Psoas muscle (tissue), 8 donors: ENCODE results near the gene GNAI2. TPM values are rescaled to one million over a fixed set of nuclear protein-coding genes. Genes with fewer than 3 reads are reported as not detected.

Source experiments
- ATAC-seq, 4 donors: fragments of 200-7000 bp; cut with Tn5 transposase; one replicate each; pipeline ENCODE4 v1.9.1; 2020; ENCODE audit warnings: moderate library complexity in 3 of 4, mild to moderate bottlenecking in 2 of 4
- DNase-seq, 2 donors: peaks; one replicate each; pipeline ENCODE4 v3.0.0-alpha.2; 2020
- H3K27ac ChIP-seq: fragments of 200-600 bp; one replicate; pipeline ENCODE4 v1.8.0; 2022
- H3K27me3 ChIP-seq, 3 donors: fragments of 200-600 bp in 1 of 3; one replicate each; pipeline versions ENCODE4 v1.6.1 to v1.8.0; 2013 to 2022; ENCODE audit warnings: low read length in 2 of 3, mild to moderate bottlenecking in 2 of 3, moderate library complexity in 1 of 3; ENCODE audit not compliant: insufficient read depth in 3 of 3
- H3K36me3 ChIP-seq, 2 donors: fragments of 200-600 bp in 1 of 2; one replicate each; pipeline versions ENCODE4 v1.6.1 to v1.8.0; 2013 to 2022; ENCODE audit warnings: low read depth in 1 of 2, mild to moderate bottlenecking in 1 of 2, moderate library complexity in 1 of 2; ENCODE audit not compliant: insufficient read depth in 1 of 2
- H3K4me1 ChIP-seq: fragments of 200-600 bp; one replicate; pipeline ENCODE4 v1.8.0; 2022
- H3K4me3 ChIP-seq: fragments of 200-600 bp; one replicate; pipeline ENCODE4 v1.8.0; 2022; ENCODE audit warnings: mild to moderate bottlenecking
- H3K9me3 ChIP-seq: fragments of 200-600 bp; one replicate; pipeline ENCODE4 v1.8.0; 2022
- WGBS, 3 donors: extraction: QIAGEN DNeasy Blood & Tissue Kit; methylation state at CpG; one replicate each; pipeline versions ENCODE4 v1.1.6 to v1.1.7; 2013; 5-methylcytosine and 5-hydroxymethylcytosine counted together
- intact Hi-C, 2 donors: fragments of 100-400 bp; cut with DNase I; formaldehyde crosslinking; loops; one replicate each; pipeline versions ENCODE4 v1.11.0 to v1.14.2; 2022
- polyA plus RNA-seq, 3 donors: library from polyadenylated mRNA; stranded (reverse); fragments of 200-250 nt; gene quantifications; one replicate each; pipeline ENCODE4 v1.2.3, GENCODE V29; 2013
- total RNA-seq, 4 donors: library from RNA; stranded (reverse); fragmentation: NEBNext Ultra II Directional in 2 of 4; extraction: Animal tissue kit (Norgen Biotek cat#: 25700) in 2 of 4; gene quantifications; one replicate each; pipeline versions ENCODE4 v1.2.1 to v1.2.4, GENCODE V29; 2021 to 2023
- TF ChIP-seq, protein P1 (sequence below): fragments of 200-600 bp; IDR thresholded peaks from one replicate; pipeline ENCODE4 v1.8.0; 2022; ENCODE audit warnings: antibody characterized with exemption
- donor health status: healthy with polysubstance abuse.
- donor health status: DM: no; HTN: no; CAD: no; lungs with moderate emphysema.
- donor health status: Bipolar disorder and iron deficiency.
- donor health status: healthy.
- donor health status: DM: yes; HTN: yes; CAD: no.
- donor health status: DM: no; HTN: no; CAD: no.
- donor health status: DM: no; HTN: no; CAD: no.
- donor health status: DM: yes; HTN: yes; CAD: no.

Gene GNAI2
- total and polyA plus RNA-seq, 7 donors = 39.4 to 93.9 (median 57.6) TPM

DNA sequence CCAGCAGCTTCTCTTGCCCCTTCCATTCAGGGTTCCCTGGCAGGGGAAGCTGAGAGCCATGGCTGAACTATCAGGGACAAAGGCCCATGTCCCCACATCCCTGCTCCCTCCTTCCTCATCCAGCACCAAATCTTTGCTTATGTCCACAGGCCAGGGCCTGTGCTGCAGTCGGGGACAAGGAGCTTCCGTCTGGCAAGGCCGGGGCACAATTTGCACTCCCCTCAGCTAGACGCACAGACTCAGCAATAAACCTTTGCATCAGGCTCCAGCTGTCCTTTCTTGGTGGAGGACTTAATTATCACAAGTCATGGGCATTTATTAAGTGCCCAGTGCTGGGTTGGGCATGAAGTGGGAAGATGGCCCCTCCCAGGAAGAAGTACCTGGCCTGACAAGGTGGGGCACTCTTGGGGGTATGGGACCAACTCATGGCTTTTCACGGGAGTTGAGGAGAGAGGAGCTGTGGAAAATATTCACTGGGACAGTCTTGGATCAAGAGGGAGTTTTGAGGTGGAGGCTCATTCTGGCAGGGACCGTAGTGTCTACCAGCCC, 39.7 kb upstream of the GNAI2 start:
- 70 to 79% (median 71%) methylated on average over 6 of the region's 6 CpGs for WGBS, 3 donors
- intact Hi-C loops = no loop called here
- no peaks in the 10 kb centered on the region for H3K36me3 ChIP-seq
- no peak for ATAC-seq
- peaks cover 0 to 18% (median 0%) of the 10 kb centered on the region in 3 donors for H3K27me3 ChIP-seq
- TF ChIP-seq, protein P1, sequence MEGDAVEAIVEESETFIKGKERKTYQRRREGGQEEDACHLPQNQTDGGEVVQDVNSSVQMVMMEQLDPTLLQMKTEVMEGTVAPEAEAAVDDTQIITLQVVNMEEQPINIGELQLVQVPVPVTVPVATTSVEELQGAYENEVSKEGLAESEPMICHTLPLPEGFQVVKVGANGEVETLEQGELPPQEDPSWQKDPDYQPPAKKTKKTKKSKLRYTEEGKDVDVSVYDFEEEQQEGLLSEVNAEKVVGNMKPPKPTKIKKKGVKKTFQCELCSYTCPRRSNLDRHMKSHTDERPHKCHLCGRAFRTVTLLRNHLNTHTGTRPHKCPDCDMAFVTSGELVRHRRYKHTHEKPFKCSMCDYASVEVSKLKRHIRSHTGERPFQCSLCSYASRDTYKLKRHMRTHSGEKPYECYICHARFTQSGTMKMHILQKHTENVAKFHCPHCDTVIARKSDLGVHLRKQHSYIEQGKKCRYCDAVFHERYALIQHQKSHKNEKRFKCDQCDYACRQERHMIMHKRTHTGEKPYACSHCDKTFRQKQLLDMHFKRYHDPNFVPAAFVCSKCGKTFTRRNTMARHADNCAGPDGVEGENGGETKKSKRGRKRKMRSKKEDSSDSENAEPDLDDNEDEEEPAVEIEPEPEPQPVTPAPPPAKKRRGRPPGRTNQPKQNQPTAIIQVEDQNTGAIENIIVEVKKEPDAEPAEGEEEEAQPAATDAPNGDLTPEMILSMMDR = no peak
- no peaks in the 10 kb centered on the region for H3K9me3 ChIP-seq
- H3K4me1 ChIP-seq = peaks cover 9% of the 10 kb centered on the region
- no peak overlapping the region for H3K27ac ChIP-seq
- no peak overlapping the region for H3K4me3 ChIP-seq
- no peak for DNase-seq

DNA sequence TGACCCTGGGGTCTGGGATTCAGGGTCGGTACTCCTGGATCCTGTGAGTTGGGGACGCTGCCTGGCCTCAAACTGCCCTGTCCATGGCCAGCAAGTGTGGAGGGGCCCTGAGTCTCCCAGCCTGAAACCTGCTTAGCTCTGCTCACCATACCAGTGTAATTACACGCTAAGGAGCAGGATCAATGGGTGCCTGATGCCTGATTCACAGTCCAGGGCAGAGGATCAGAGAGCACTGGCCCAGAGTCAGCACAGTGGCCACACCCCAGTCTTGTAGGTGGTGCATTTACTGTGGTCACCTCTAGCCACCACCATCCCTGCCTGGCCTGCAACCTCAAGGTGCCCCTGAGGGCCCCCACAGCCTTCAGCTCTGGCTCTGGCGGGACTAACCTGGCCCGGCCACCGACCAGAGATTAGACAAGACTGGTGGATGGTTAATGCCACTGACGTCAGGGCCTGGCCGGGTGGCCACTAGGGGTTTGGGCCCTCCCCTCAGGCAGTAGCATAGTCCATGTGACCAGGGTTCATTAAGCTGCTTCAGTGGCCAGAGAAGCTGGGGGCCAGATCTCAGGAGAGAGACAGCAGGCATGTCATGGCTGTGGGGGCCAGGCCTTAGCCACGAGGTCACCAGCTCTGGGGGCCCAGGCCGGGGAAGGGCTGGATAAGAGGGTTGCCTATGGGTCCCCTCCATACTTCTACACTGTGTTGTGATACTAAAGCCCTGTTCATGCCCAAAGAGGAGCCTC, 34.3 kb upstream of the GNAI2 start:
- Histone ChIP-seq H3K4me1 (peaks cover 12% of the 10 kb centered on the region), H3K36me3 (no peaks in the 10 kb centered on the region), H3K27ac (no peak overlapping the region), H3K4me3 (no peak overlapping the region), H3K27me3 (peaks cover 0 to 3% (median 0%) of the 10 kb centered on the region in 3 donors), H3K9me3 (no peaks in the 10 kb centered on the region)
- no peak for ATAC-seq
- intact Hi-C loops = no loop called here
- TF ChIP-seq, protein P1 = no peak
- 79 to 88% (median 81%) methylated on average over 10 of the region's 10 CpGs for WGBS, 3 donors
- no peak for DNase-seq

DNA sequence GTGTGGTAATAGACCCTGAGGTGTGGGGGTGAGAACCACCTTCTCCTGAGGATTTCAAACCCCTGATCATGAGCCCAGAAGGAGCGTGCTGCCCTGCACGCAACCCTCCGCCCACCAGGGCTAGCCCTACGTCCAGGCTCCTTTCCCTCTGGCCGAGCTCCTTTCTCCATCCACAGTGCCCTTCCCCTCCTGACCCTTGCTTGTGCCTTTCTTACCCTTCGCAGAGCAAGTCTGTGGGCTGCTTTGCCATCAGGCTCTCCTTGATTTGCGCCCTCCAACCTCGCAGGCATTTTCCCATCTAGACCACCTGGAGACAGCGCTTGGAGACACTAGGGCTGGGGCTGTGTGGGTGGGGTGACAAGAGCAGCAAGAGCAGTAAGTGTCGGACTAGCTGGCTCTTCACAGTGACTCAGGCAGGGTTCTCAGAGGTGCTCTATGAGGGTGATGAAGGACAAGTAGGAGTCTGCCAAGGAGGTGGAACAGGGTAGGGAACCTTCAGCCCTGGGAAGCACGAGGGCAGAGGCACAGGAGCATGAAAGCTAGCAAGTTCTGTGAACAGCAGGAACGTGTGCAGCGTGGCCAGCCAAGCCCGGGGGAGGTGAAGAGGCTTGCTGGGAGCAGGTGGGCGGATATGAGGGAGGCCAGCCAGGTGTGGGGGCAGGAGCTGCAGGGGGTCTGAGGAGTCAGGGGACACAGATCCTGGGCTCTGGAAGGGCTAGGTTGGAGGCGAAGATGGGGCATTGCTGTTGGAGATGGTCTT, 33.5 kb upstream of the GNAI2 start:
- intact Hi-C loops = no loop called here
- 85 to 88% (median 87%) methylated on average over 16 of the region's 16 CpGs for WGBS, 3 donors
- ATAC-seq = no peak
- Histone ChIP-seq H3K27me3 (peaks cover 0 to 3% (median 0%) of the 10 kb centered on the region in 3 donors), H3K9me3 (no peaks in the 10 kb centered on the region), H3K27ac (no peak overlapping the region), H3K36me3 (no peaks in the 10 kb centered on the region), H3K4me1 (peaks cover 12% of the 10 kb centered on the region), H3K4me3 (no peak overlapping the region)
- TF ChIP-seq, protein P1 = no peak
- DNase-seq = no peak

DNA sequence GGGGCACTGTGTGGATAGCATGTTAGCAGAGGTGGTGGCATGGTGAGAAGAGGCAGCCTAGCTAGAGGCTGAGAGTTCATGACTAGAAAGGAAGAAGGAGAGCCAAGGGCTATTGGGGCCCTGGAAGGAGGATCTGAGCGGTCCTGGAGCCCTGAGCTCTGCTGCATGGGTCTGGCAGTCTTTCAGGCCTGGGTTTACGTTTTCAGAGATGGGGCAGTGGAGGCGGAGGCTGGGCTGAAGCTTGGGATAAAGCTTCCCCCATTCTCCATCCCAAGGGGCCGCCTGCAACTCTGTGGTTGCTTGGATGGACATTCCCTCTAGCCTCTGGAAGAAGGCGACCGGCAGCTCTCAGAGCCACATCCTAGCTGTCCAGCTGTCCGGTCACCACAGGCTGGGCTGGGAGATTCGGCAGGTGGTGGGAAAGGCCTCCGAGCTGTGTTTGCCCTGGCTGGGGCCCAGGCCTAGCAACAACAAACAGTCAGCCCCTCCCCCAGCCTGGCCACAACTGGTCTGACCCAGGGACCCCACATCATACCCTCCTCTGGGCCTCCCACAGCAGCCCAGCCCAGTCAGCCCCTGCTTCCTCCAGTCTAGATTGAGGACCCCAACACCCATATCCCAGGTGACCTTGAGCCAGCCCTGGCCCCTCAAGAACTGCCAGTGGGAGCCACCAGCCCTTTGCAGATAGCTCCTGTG, 32.7 kb upstream of the GNAI2 start:
- peaks cover 0 to 3% (median 0%) of the 10 kb centered on the region in 3 donors for H3K27me3 ChIP-seq
- TF ChIP-seq, protein P1 = no peak
- H3K4me3 ChIP-seq = no peak overlapping the region
- ATAC-seq (no peak), DNase-seq (no peak)
- 55 to 65% (median 61%) methylated on average over 9 of the region's 9 CpGs for WGBS, 3 donors
- no peaks in the 10 kb centered on the region for H3K36me3 ChIP-seq
- peaks cover 12% of the 10 kb centered on the region for H3K4me1 ChIP-seq
- no peak overlapping the region for H3K27ac ChIP-seq
- intact Hi-C loops = no loop called here
- H3K9me3 ChIP-seq = no peaks in the 10 kb centered on the region
